RWPE2 (cell line): ENCODE data around the gene IFT81.

Experiments used
- ATAC-seq: fragments of 200-7000 bp; cut with Tn5 transposase; 3 replicates; pipeline ENCODE4 v1.9.1; 2021; ENCODE audit warnings: low read depth
- DNase-seq: peaks from one replicate; pipeline ENCODE4 v3.0.0-alpha.2; 2020; ENCODE audit warnings: low spot score
- H3K27ac ChIP-seq: fragments of 450-650 bp; 2 replicates; pipeline ENCODE4 v1.5.1; 2017; ENCODE audit warnings: mild to moderate bottlenecking; ENCODE audit not compliant: poor library complexity, severe bottlenecking
- H3K27me3 ChIP-seq: fragments of 250-450 bp; sonication (Bioruptor Pico); 2 replicates; pipeline ENCODE4 v1.5.1; 2021; ENCODE audit warnings: mild to moderate bottlenecking, moderate library complexity; ENCODE audit not compliant: insufficient read depth, poor library complexity, severe bottlenecking
- H3K36me3 ChIP-seq: fragments of 250-450 bp; sonication (Bioruptor Pico); 2 replicates; pipeline ENCODE4 v1.5.1; 2020; ENCODE audit warnings: low read depth, mild to moderate bottlenecking, moderate library complexity
- H3K4me1 ChIP-seq: fragments of 250-450 bp; sonication (Bioruptor Pico); 2 replicates; pipeline ENCODE4 v1.5.1; 2021; ENCODE audit warnings: mild to moderate bottlenecking, moderate library complexity; ENCODE audit not compliant: insufficient read depth, poor library complexity, severe bottlenecking
- H3K4me3 ChIP-seq: fragments of 250-450 bp; sonication (Bioruptor Pico); 2 replicates; pipeline ENCODE4 v1.5.1; 2021; ENCODE audit warnings: mild to moderate bottlenecking, moderate library complexity; ENCODE audit not compliant: severe bottlenecking
- H3K9me3 ChIP-seq: fragments of 250-450 bp; sonication (Bioruptor Pico); 2 replicates; pipeline ENCODE4 v1.5.1; 2021; ENCODE audit warnings: mild to moderate bottlenecking, moderate library complexity; ENCODE audit not compliant: severe bottlenecking
- CTCF ChIP-seq: fragments of 450-650 bp; IDR thresholded peaks from one replicate; pipeline ENCODE4 v1.5.1; 2017; ENCODE audit warnings: mild to moderate bottlenecking, moderate library complexity; ENCODE audit not compliant: poor library complexity, severe bottlenecking

IFT81 gene

GRCh38 chr12:110197003-110197402, 72.8 kb downstream of the IFT81 start:
- TF ChIP-seq CTCF, result no peak
- ATAC-seq, result no peak

GRCh38 chr12:110198386-110198785, 74.2 kb downstream of the IFT81 start:
- ATAC-seq (no peak), DNase-seq (no peak)
- no peaks in the 10 kb centered on the region for H3K9me3 ChIP-seq
- no peak for TF ChIP-seq CTCF
- peaks cover 16% of the 10 kb centered on the region for H3K4me1 ChIP-seq
- no peak overlapping the region for H3K27ac ChIP-seq
- H3K27me3 ChIP-seq, result no peaks in the 10 kb centered on the region
- no peak overlapping the region for H3K4me3 ChIP-seq
- peaks cover 24% of the 10 kb centered on the region for H3K36me3 ChIP-seq

More at GRCh38 chr12:110197003-110197402, 72.8 kb downstream of the IFT81 start:
- Histone ChIP-seq H3K4me3 (no peak overlapping the region), H3K27me3 (no peaks in the 10 kb centered on the region), H3K27ac (no peak overlapping the region), H3K9me3 (no peaks in the 10 kb centered on the region), H3K4me1 (peaks cover 16% of the 10 kb centered on the region), H3K36me3 (peaks cover 30% of the 10 kb centered on the region)
- no peak for DNase-seq

GRCh38 chr12:110199339-110200123, 75.4 kb downstream of the IFT81 start:
- no peaks in the 10 kb centered on the region for H3K27me3 ChIP-seq
- no peak overlapping the region for H3K4me3 ChIP-seq
- ATAC-seq (peak; percentile 76; the same call in 2 of the 3 replicates), DNase-seq (no peak)
- H3K9me3 ChIP-seq, result no peaks in the 10 kb centered on the region
- H3K27ac ChIP-seq, result peak overlapping the region; percentile 5
- peaks cover 16% of the 10 kb centered on the region for H3K4me1 ChIP-seq
- no peak for TF ChIP-seq CTCF
- peaks cover 19% of the 10 kb centered on the region; the same call in 1 of the 2 replicates for H3K36me3 ChIP-seq

GRCh38 chr12:110200124-110200417, 75.9 kb downstream of the IFT81 start:
- ATAC-seq (peak; percentile 40; the same call in 1 of the 3 replicates), DNase-seq (no peak)
- peak overlapping the region; percentile 5 for H3K27ac ChIP-seq
- peaks cover 16% of the 10 kb centered on the region for H3K4me1 ChIP-seq
- H3K9me3 ChIP-seq, result no peaks in the 10 kb centered on the region
- peaks cover 15% of the 10 kb centered on the region for H3K36me3 ChIP-seq
- H3K27me3 ChIP-seq, result no peaks in the 10 kb centered on the region
- TF ChIP-seq CTCF, result no peak
- no peak overlapping the region for H3K4me3 ChIP-seq

- H3K36me3 ChIP-seq, result peaks cover 26% of the 10 kb centered on the region
- DNase-seq, result no peak
- H3K27me3 ChIP-seq, result no peaks in the 10 kb centered on the region
- no peak overlapping the region for H3K4me3 ChIP-seq
- no peak for ATAC-seq
- TF ChIP-seq CTCF, result no peak
- H3K27ac ChIP-seq, result no peak overlapping the region
- H3K4me1 ChIP-seq, result peaks cover 16% of the 10 kb centered on the region
- H3K9me3 ChIP-seq, result no peaks in the 10 kb centered on the region
These were observed 77.8 kb downstream of the IFT81 start for GRCh38 chr12:110201995-110202394.
